NB4 (cell line): Measurements from ENCODE around the gene ANKRD13B.

ENCODE experiments used
- DNase-seq: peaks from one replicate; pipeline ENCODE4 v3.0.0; 2010; ENCODE audit warnings: low read depth
- H3K4me3 ChIP-seq: one replicate; pipeline ENCODE4 v1.5.1; 2011; ENCODE audit warnings: mild to moderate bottlenecking, low read depth, low read length, moderate library complexity
- MYC ChIP-seq: IDR thresholded peaks from 2 replicates; pipeline ENCODE4 v1.6.1; 2011; ENCODE audit warnings: low read depth, low read length
- POLR2A ChIP-seq: IDR thresholded peaks from 2 replicates; pipeline ENCODE4 v1.6.1; 2011; ENCODE audit warnings: mild to moderate bottlenecking; ENCODE audit not compliant: insufficient read length; ENCODE audit errors: extremely low read depth
- TF ChIP-seq, protein P1 (sequence below): IDR thresholded peaks from 2 replicates; pipeline ENCODE4 v1.6.1; 2011; ENCODE audit warnings: low read depth, low read length
- TF ChIP-seq, protein P2 (sequence below): IDR thresholded peaks from one replicate; pipeline ENCODE4 v1.5.1; 2012; ENCODE audit warnings: low read depth, low read length

The ANKRD13B gene

DNA sequence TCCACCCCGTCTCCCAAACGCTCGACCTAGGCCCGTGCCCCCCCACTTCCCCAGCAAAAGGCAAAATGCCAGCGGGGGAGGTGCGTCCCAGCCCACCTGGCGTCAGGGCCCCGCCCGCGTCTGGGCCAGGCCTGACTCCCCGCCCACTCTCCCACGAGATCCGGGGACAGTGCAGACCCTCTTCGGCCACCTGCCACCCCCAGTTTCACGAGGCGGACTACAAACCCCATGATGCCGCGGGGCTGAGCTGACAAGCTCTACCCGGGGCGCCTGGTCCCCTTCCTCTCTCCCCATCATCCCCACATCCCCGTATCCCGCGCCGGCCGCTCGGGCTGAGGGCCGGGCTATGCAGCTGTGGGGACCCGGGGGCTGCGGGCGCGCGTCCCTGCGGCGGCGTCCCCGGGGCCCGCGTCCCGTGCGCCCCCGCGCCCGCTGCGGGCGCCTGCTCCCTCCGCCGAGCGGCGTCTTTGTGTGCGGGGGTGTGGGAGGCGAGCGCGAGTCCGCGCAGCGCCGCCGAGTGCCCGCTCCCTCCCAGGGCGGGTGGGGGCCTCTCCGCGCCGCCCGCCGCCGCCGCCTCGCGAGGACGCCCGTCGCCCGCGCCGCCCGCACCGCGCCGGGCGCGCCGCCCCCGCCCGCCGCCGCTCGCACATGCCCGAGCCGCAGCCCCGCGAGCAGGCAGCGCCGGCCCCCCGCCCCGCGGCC is at the start of gene ANKRD13B:
ANKRD13B (plus strand) TSS at position 283 of the 702 bp plus-strand sequence. CDS start 490 bp downstream, outside the sequence.
- peak within 1 kb of the TSS; percentile 47 for H3K4me3 ChIP-seq
- peak; percentile 72 for DNase-seq
- TF ChIP-seq, protein P1, sequence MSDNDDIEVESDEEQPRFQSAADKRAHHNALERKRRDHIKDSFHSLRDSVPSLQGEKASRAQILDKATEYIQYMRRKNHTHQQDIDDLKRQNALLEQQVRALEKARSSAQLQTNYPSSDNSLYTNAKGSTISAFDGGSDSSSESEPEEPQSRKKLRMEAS = 0 out of 2 replicates have a peak, but pooled peaks have one; percentile 24
- TF ChIP-seq MYC (no peak), POLR2A (no peak)
- TF ChIP-seq, protein P2, sequence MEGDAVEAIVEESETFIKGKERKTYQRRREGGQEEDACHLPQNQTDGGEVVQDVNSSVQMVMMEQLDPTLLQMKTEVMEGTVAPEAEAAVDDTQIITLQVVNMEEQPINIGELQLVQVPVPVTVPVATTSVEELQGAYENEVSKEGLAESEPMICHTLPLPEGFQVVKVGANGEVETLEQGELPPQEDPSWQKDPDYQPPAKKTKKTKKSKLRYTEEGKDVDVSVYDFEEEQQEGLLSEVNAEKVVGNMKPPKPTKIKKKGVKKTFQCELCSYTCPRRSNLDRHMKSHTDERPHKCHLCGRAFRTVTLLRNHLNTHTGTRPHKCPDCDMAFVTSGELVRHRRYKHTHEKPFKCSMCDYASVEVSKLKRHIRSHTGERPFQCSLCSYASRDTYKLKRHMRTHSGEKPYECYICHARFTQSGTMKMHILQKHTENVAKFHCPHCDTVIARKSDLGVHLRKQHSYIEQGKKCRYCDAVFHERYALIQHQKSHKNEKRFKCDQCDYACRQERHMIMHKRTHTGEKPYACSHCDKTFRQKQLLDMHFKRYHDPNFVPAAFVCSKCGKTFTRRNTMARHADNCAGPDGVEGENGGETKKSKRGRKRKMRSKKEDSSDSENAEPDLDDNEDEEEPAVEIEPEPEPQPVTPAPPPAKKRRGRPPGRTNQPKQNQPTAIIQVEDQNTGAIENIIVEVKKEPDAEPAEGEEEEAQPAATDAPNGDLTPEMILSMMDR = no peak

GRCh38 chr17:29544066-29544465 is 48.9 kb upstream of the ANKRD13B start:
- TF ChIP-seq, protein P1 = no peak
- TF ChIP-seq, protein P2 = no peak
- no peak for TF ChIP-seq POLR2A
- TF ChIP-seq MYC = no peak
- no peak overlapping the region for H3K4me3 ChIP-seq
- DNase-seq = no peak

DNA sequence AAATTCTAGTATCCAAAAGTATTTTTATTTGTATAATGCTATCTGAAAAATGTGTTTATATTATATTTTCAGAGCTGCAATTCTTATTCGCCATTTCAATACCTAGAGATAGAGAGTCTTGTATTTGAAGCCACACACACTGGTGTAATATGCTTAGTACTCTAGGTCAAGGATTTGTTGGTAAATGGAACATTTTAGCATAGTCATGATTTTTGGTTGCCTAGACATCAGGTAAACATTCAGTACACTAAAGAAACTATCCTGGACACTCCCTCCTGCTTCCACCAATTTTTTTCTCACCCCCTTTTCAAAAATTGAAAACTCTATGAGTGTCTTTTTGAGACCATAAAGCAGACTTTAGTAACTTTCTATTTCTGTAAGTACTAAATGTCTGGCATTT is 46.8 kb upstream of the ANKRD13B start:
- TF ChIP-seq MYC = no peak
- TF ChIP-seq, protein P1 = no peak
- TF ChIP-seq, protein P2 = no peak
- no peak for TF ChIP-seq POLR2A
- DNase-seq = no peak
- H3K4me3 ChIP-seq = no peak overlapping the region

DNA sequence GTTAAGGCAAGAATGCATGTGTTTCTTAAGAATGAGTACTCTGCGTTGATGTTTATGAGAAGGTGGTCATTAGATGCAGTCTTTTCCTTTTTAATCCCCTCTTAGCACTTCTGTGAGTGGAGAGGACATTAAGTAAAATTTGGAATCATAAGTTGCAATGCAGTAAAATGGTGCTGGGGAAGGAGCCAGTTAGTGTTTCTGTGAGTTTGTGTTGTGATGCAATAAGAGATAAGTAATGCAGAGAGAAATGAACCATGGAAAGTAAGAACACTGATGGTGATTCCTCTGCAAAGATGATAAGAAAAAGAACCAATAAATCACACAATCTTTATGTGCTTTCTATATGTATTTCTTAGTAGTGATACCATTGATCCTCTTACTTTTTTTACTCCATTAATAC is 46.1 kb upstream of the ANKRD13B start:
- TF ChIP-seq POLR2A = no peak
- no peak for TF ChIP-seq MYC
- TF ChIP-seq, protein P2 = no peak
- no peak for DNase-seq

GRCh38 chr17:29549177-29549923 is 43.6 kb upstream of the ANKRD13B start:
- no peak for DNase-seq
- no peak overlapping the region for H3K4me3 ChIP-seq
- TF ChIP-seq, protein P2 = no peak
- TF ChIP-seq, protein P1 = no peak
- no peak for TF ChIP-seq POLR2A
- TF ChIP-seq MYC = no peak

More for the DNA sequence above, 46.1 kb upstream of the ANKRD13B start:
- no peak overlapping the region for H3K4me3 ChIP-seq
